ENCODE measurements around the gene PIK3R4. TPM values are rescaled to one million over a fixed set of nuclear protein-coding genes. Genes with fewer than 3 reads are reported as not detected.

PIK3R4 gene
- total RNA-seq, 4 donors from 2014 or later, result 20.6 to 54.6 (median 35.8) TPM

GRCh38 chr3:130648293-130648692, 98.3 kb downstream of the PIK3R4 start:
- no peak for TF ChIP-seq POLR2A (IDR thresholded peaks at IDR 0.05)
- no peak for TF ChIP-seq CTCF (IDR thresholded peaks at IDR 0.05)
- Histone ChIP-seq H3K4me1 (no peaks in the 10 kb centered on the region), H3K36me3 (no peaks in the 10 kb centered on the region)

GRCh38 chr3:130645261-130645660, 101.4 kb downstream of the PIK3R4 start:
- Histone ChIP-seq H3K4me1 (no peaks in the 10 kb centered on the region), H3K27me3 (no peaks in the 10 kb centered on the region), H3K4me3 (no peak overlapping the region), H3K9me3 (no peaks in the 10 kb centered on the region), H3K36me3 (no peaks in the 10 kb centered on the region), H3K27ac (no peak overlapping the region)
- TF ChIP-seq POLR2A (IDR thresholded peaks at IDR 0.05), result no peak
- no peak for TF ChIP-seq CTCF (IDR thresholded peaks at IDR 0.05)
- DNase-seq, result no peak

More at GRCh38 chr3:130648293-130648692, 98.3 kb downstream of the PIK3R4 start:
- Histone ChIP-seq H3K27me3 (no peaks in the 10 kb centered on the region), H3K4me3 (no peak overlapping the region), H3K27ac (no peak overlapping the region), H3K9me3 (no peaks in the 10 kb centered on the region)
- no peak for DNase-seq

GRCh38 chr3:130644628-130645253, 101.9 kb downstream of the PIK3R4 start:
- Histone ChIP-seq H3K4me3 (no peak overlapping the region), H3K4me1 (no peaks in the 10 kb centered on the region), H3K27ac (no peak overlapping the region), H3K27me3 (no peaks in the 10 kb centered on the region), H3K36me3 (no peaks in the 10 kb centered on the region), H3K9me3 (no peaks in the 10 kb centered on the region)
- TF ChIP-seq CTCF (IDR thresholded peaks at IDR 0.05) (no peak), POLR2A (IDR thresholded peaks at IDR 0.05) (no peak)
- no peak for DNase-seq

GRCh38 chr3:130640027-130640426, 106.6 kb downstream of the PIK3R4 start:
- TF ChIP-seq POLR2A (IDR thresholded peaks at IDR 0.05), result no peak
- TF ChIP-seq CTCF (IDR thresholded peaks at IDR 0.05), result no peak
- Histone ChIP-seq H3K4me1 (no peaks in the 10 kb centered on the region), H3K9me3 (no peaks in the 10 kb centered on the region), H3K27me3 (no peaks in the 10 kb centered on the region), H3K36me3 (no peaks in the 10 kb centered on the region), H3K4me3 (no peak overlapping the region), H3K27ac (no peak overlapping the region)
- DNase-seq, result no peak

- no peaks in the 10 kb centered on the region for H3K9me3 ChIP-seq
- H3K27ac ChIP-seq, result no peak overlapping the region
- TF ChIP-seq CTCF (IDR thresholded peaks at IDR 0.05) (no peak), POLR2A (IDR thresholded peaks at IDR 0.05) (no peak)
- no peaks in the 10 kb centered on the region for H3K36me3 ChIP-seq
- H3K27me3 ChIP-seq, result no peaks in the 10 kb centered on the region
- no peak overlapping the region for H3K4me3 ChIP-seq
- DNase-seq, result no peak
- no peaks in the 10 kb centered on the region for H3K4me1 ChIP-seq
Measured at GRCh38 chr3:130636480-130637234, 110.0 kb downstream of the PIK3R4 start.

Measured in Peyer's patch (tissue), 4 donors.